Esophagus muscularis mucosa (tissue), 4 donors: ENCODE measurements around the gene ELOA2.
"Not testable (repeated sequence)": the region's sequence is repeated elsewhere in the genome, so short reads cannot be mapped to it uniquely, and the experiment has no call there.

Source experiments
- EP300 ChIP-seq: sonication (generic); formaldehyde crosslinking; IDR thresholded peaks from one replicate; pipeline ENCODE4 v1.6.1; 2017; ENCODE audit warnings: antibody characterized with exemption
- POLR2A ChIP-seq: fragments of 450-650 bp; IDR thresholded peaks from one replicate; pipeline ENCODE4 v1.6.1; 2017; ENCODE audit warnings: antibody characterized with exemption, moderate library complexity, mild to moderate bottlenecking, low read depth
- POLR2AphosphoS5 ChIP-seq, 2 donors: sonication (generic); formaldehyde crosslinking; IDR thresholded peaks; one replicate each; pipeline ENCODE4 v1.6.1; 2017; ENCODE audit warnings: antibody characterized with exemption in 2 of 2
- TF ChIP-seq, protein P1 (sequence below), 3 experiments: fragments of 200-600 bp in 2 of 3; fragments of 450-650 bp in 1 of 3; sonication (generic) in 2 of 3; IDR thresholded peaks; one replicate each; pipeline ENCODE4 v1.5.1; 2017 to 2019; ENCODE audit warnings: antibody characterized with exemption in 3 of 3, mild to moderate bottlenecking in 2 of 3, moderate library complexity in 1 of 3

DNA sequence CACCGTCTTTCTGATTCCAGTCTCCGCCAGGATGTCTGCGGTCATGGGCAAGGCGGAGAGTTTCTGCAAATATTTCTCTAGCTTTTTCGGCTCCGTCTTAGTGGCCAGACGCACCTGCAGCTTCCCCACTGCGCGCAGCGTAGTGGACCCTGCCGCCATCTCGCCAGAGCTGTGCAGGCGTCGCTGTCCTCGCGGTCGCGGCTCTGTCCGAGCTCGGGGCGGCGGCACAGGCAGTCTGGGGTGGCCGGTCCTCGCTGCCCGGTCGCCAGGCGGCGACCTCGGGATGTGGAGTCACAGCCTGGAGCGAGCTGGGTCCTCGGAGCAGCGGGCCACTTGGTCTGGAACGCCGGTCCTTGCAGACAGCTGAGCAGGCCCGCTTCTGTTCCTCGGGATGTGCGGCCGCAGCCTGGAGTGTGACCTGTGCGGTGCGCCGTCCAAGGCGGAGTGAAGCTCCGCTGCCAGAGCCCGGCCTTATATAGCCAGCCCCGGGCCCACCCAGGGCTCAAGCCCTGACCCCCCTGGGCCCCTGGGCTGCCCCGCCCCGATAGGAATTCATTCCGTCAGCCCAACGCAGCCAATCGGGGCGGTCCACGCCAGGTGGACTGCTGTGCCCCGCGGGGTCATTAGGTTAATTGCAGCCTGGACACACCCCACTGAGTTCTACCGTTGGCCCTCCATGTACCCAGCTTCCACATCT lies 11.5 kb downstream of the ELOA2 start:
- TF ChIP-seq, protein P1, sequence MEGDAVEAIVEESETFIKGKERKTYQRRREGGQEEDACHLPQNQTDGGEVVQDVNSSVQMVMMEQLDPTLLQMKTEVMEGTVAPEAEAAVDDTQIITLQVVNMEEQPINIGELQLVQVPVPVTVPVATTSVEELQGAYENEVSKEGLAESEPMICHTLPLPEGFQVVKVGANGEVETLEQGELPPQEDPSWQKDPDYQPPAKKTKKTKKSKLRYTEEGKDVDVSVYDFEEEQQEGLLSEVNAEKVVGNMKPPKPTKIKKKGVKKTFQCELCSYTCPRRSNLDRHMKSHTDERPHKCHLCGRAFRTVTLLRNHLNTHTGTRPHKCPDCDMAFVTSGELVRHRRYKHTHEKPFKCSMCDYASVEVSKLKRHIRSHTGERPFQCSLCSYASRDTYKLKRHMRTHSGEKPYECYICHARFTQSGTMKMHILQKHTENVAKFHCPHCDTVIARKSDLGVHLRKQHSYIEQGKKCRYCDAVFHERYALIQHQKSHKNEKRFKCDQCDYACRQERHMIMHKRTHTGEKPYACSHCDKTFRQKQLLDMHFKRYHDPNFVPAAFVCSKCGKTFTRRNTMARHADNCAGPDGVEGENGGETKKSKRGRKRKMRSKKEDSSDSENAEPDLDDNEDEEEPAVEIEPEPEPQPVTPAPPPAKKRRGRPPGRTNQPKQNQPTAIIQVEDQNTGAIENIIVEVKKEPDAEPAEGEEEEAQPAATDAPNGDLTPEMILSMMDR (IDR thresholded peaks at IDR 0.05), result not testable (repeated sequence)
- not testable (repeated sequence) for TF ChIP-seq EP300; POLR2A; POLR2AphosphoS5 (IDR thresholded peaks at IDR 0.05)
